GM12878 (cell line): ENCODE results near the gene GJD2. TPM values are rescaled to one million over a fixed set of nuclear protein-coding genes. Genes with fewer than 3 reads are reported as not detected.

Source experiments
- ATAC-seq: fragments of 200-7000 bp; cut with Tn5 transposase; 3 replicates; pipeline ENCODE4 v1.9.1; 2020; ENCODE audit warnings: mild to moderate bottlenecking, moderate library complexity
- BruUV-seq: library from RNA; stranded (reverse); fragments of 400-500 nt; replicated peaks from 2 replicates; lab custom pipeline; 2021; lab: Mats Ljungman, UMichigan
- CTCF ChIA-PET: fragments of 300-600 bp; sonication (Branson Sonifier 250); formaldehyde crosslinking; extraction: SDS; loops from one replicate; lab custom pipeline; 2021; ENCODE audit warnings: inconsistent platforms; lab: Yijun Ruan, JAX
- POLR2A ChIA-PET: fragments of 350-600 bp; formaldehyde crosslinking; extraction: SDS; loops from one replicate; lab custom pipeline; 2021; ENCODE audit warnings: inconsistent platforms; lab: Charles Lee
- RAD21 ChIA-PET: fragments of 300-600 bp; sonication (Branson Sonifier 250); formaldehyde crosslinking; loops from one replicate; lab custom pipeline; 2023; ENCODE audit warnings: antibody characterized with exemption; ENCODE audit not compliant: unreplicated experiment; lab: Charles Lee
- SMC1A ChIA-PET: fragments of 300-600 bp; sonication (Branson Sonifier 250); formaldehyde crosslinking; loops from one replicate; lab custom pipeline; 2023; ENCODE audit not compliant: unreplicated experiment, uncharacterized antibody; lab: Charles Lee
- DNase-seq: peaks from one replicate; pipeline ENCODE4 v3.0.0-alpha.2; 2011; ENCODE audit warnings: low read depth, low spot score
- FAIRE-seq: peaks from 3 replicates; lab custom pipeline; 2011; peaks lifted over from hg19 to GRCh38; lab: Jason Lieb, UNC
- H2AFZ ChIP-seq: 2 replicates; pipeline ENCODE4 v1.6.0; 2011; ENCODE audit warnings: low read depth, low read length, control low read depth; ENCODE audit not compliant: control insufficient read depth
- H3K27ac ChIP-seq: 2 replicates; pipeline ENCODE4 v1.5.1; 2011; ENCODE audit warnings: control low read depth; ENCODE audit not compliant: control insufficient read depth, insufficient read depth
- H3K27me3 ChIP-seq, 2 experiments: replicated peaks in 1 of 2; 2 replicates each; pipeline versions ENCODE4 v1.6.0 to v1.6.1; 2011; ENCODE audit warnings: low read length in 1 of 2; ENCODE audit not compliant: control insufficient read depth in 2 of 2, insufficient read depth in 2 of 2
- H3K36me3 ChIP-seq, 2 experiments: 2 replicates each; pipeline ENCODE4 v1.5.1; 2011; ENCODE audit warnings: low read length in 1 of 2; ENCODE audit not compliant: control insufficient read depth in 2 of 2, insufficient read depth in 2 of 2
- H3K4me1 ChIP-seq: 2 replicates; pipeline ENCODE4 v1.6.1; 2011; ENCODE audit warnings: mild to moderate bottlenecking, low read length, moderate library complexity, mixed read lengths; ENCODE audit not compliant: control insufficient read depth, insufficient read depth
- H3K4me2 ChIP-seq: 2 replicates; pipeline ENCODE4 v1.6.0; 2011; ENCODE audit warnings: control low read depth; ENCODE audit not compliant: control insufficient read depth, insufficient read depth
- H3K4me3 ChIP-seq: fragments of 200-600 bp; sonication (generic); 2 replicates; pipeline ENCODE4 v1.5.1; 2016
- H3K79me2 ChIP-seq: 2 replicates; pipeline ENCODE4 v1.6.0; 2011; ENCODE audit warnings: low read length; ENCODE audit not compliant: control insufficient read depth, insufficient read depth
- H3K9ac ChIP-seq: 2 replicates; pipeline ENCODE4 v1.8.0; 2011; ENCODE audit warnings: low read length, control low read depth, mixed read lengths; ENCODE audit not compliant: control insufficient read depth, insufficient read depth
- H3K9me3 ChIP-seq: replicated peaks from 3 replicates; pipeline ENCODE4 v1.5.1; 2011; ENCODE audit warnings: mild to moderate bottlenecking, low read length; ENCODE audit not compliant: control insufficient read depth, insufficient read depth
- H4K20me1 ChIP-seq: 2 replicates; pipeline ENCODE4 v1.6.0; 2011; ENCODE audit not compliant: control insufficient read depth, insufficient read depth
- ESRRA ChIP-seq: IDR thresholded peaks from 2 replicates; pipeline ENCODE4 v1.6.1; 2012; ENCODE audit warnings: mild to moderate bottlenecking, low read length, improper control_type of control experiment
- WGBS: methylation state at CpG from one replicate; pipeline ENCODE4 v1.1.6; 2016; ENCODE audit warnings: low lambda C conversion rate; ENCODE audit not compliant: insufficient replicate concordance, insufficient coverage; ENCODE audit errors: missing lambda C conversion rate; 5-methylcytosine and 5-hydroxymethylcytosine counted together
- in situ Hi-C: fragments of 300-500 bp; cut with MboI; formaldehyde crosslinking; loops from 9 replicates; pipeline ENCODE4 v1.14.3; 2018; ENCODE audit warnings: mixed read lengths
- intact Hi-C: fragments of 100-400 bp; cut with micrococcal nuclease; formaldehyde crosslinking; loops from one replicate; pipeline ENCODE4 v1.14.2; 2022; ENCODE audit not compliant: unreplicated experiment
- polyA plus RNA-seq, 11 experiments: library from polyadenylated mRNA; depleted of rRNA in 4 of 11; unstranded in 6 of 11; stranded (reverse) in 5 of 11; fragments of >200 nt; fragmentation: Nextera tagmentation in 4 of 11; fragmentation: Illumina TruSeq in 1 of 11; extraction: Ambion mirVana in 4 of 11; extraction: Trizol in 1 of 11; gene quantifications; 1 replicate in 1 of 11; 2 replicates in 10 of 11; pipeline versions ENCODE4 v1.2.1 to v1.2.3, GENCODE V29; 2011 to 2016; ENCODE audit warnings: inconsistent platforms in 2 of 11, missing spikeins in 2 of 11, low read depth in 1 of 11
- total RNA-seq, 4 experiments: library from RNA; depleted of rRNA in 3 of 4; stranded (reverse); fragments of >200 nt in 3 of 4; fragmentation: Illumina TruSeq in 1 of 4; extraction: Trizol in 1 of 4; gene quantifications; 2 replicates each; pipeline versions ENCODE4 v1.2.1 to v1.2.3, GENCODE V29; 2013 to 2021

GJD2 gene
- total and polyA plus RNA-seq, 10 of the 15 experiments (the other 5 are each of a cell fraction or from before 2014, with no cell fraction given) = not detected

DNA sequence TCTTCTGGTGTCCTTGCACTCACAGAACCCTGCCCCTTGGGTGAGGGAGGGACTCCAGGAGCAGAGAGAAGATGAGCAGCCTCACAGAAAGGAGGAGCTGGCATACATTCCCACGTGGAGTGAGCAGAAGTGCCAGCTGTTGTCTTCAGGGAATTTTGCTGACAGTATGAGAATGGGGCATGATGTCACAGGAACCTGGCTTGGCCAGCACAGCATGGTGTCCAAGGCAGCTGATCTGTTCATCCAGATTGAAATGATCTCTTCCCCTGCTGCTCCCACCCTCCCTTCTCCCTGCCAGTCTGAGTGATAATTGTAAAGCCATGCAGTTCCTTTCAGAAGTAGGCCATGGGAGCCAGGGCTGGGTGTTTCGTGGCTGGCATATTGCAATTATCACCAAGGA, 53.3 kb downstream of the GJD2 start:
- Histone ChIP-seq H4K20me1 (no peaks in the 10 kb centered on the region), H3K9me3 (no peaks in the 10 kb centered on the region), H3K36me3 (no peaks in the 10 kb centered on the region), H3K27ac (no peak overlapping the region), H3K9ac (no peak overlapping the region), H3K79me2 (no peaks in the 10 kb centered on the region), H2AFZ (no peak overlapping the region), H3K4me1 (no peaks in the 10 kb centered on the region), H3K4me3 (no peak overlapping the region), H3K27me3 (peaks cover 0 to 2% of the 10 kb centered on the region in 2 experiments; a peak in 1 of 4 replicates), H3K4me2 (no peak overlapping the region)
- FAIRE-seq = no peak
- RAD21 ChIA-PET = no interaction called here
- ATAC-seq = no peak
- POLR2A ChIA-PET = no interaction called here
- no peak for DNase-seq
- intact Hi-C loops (no loop called here), in situ Hi-C loops (no loop called here)
- CTCF ChIA-PET = no interaction called here
- SMC1A ChIA-PET = no interaction called here
- no peak for TF ChIP-seq ESRRA
- 4% methylated on average over 2 of the region's 2 CpGs for WGBS
- no TSS peak for BruUV-seq

Other genes starting within 250 kb of the GJD2 start
- 80.1 and 85.8 TPM in 2 replicates for gene GOLGA8B, start 171.3 kb downstream of the GJD2 start, total RNA-seq (2014; rRNA removed)
- 57.1 and 59.6 TPM in 2 replicates for gene GOLGA8B, start 171.3 kb downstream of the GJD2 start, total RNA-seq (2014; rRNA removed; fragmentation: Illumina TruSeq; extraction: Trizol)
- gene GOLGA8B, start 171.3 kb downstream of the GJD2 start, total RNA-seq (2021) = 118 and 147 TPM in 2 replicates
- gene GOLGA8B, start 171.3 kb downstream of the GJD2 start, polyA plus RNA-seq (2011; rRNA removed) = 117 and 164 TPM in 2 replicates
- gene GOLGA8B, start 171.3 kb downstream of the GJD2 start, polyA plus RNA-seq (2014; fragmentation: Illumina TruSeq; extraction: Trizol) = 135 and 144 TPM in 2 replicates
- gene GOLGA8B, start 171.3 kb downstream of the GJD2 start, polyA plus RNA-seq (2014; fragmentation: Nextera tagmentation; extraction: Ambion mirVana) = 10 to 100 TPM; 18.5 to 27.3 TPM
- gene GOLGA8B, start 171.3 kb downstream of the GJD2 start, polyA plus RNA-seq (2014; rRNA removed) = 258 and 302 TPM in 2 replicates
- 10 to 100 TPM; 72.5 to 77.3 TPM for gene GOLGA8B, start 171.3 kb downstream of the GJD2 start, polyA plus RNA-seq (2016; fragmentation: Nextera tagmentation; extraction: Ambion mirVana)
- gene ACTC1, start 40.6 kb upstream of the GJD2 start, total RNA-seq (2014; rRNA removed) = not detected in 2 replicates
- gene ACTC1, start 40.6 kb upstream of the GJD2 start, total RNA-seq (2014; rRNA removed; fragmentation: Illumina TruSeq; extraction: Trizol) = not detected in 2 replicates
- gene ACTC1, start 40.6 kb upstream of the GJD2 start, total RNA-seq (2021) = not detected in 2 replicates
- not detected in 2 replicates for gene ACTC1, start 40.6 kb upstream of the GJD2 start, polyA plus RNA-seq (2011; rRNA removed)
- not detected in 2 replicates for gene ACTC1, start 40.6 kb upstream of the GJD2 start, polyA plus RNA-seq (2014; fragmentation: Illumina TruSeq; extraction: Trizol)
- not detected for gene ACTC1, start 40.6 kb upstream of the GJD2 start, polyA plus RNA-seq (2014; fragmentation: Nextera tagmentation; extraction: Ambion mirVana)
- not detected in 2 replicates for gene ACTC1, start 40.6 kb upstream of the GJD2 start, polyA plus RNA-seq (2014; rRNA removed)
- 1 to 10 TPM in 1 of 2 experiments, not detected in 1; 1.6 TPM for gene ACTC1, start 40.6 kb upstream of the GJD2 start, polyA plus RNA-seq (2016; fragmentation: Nextera tagmentation; extraction: Ambion mirVana)
- 32.1 and 35.5 TPM in 2 replicates for gene AQR, start 214.7 kb upstream of the GJD2 start, total RNA-seq (2014; rRNA removed)
- gene AQR, start 214.7 kb upstream of the GJD2 start, total RNA-seq (2014; rRNA removed; fragmentation: Illumina TruSeq; extraction: Trizol) = 39.0 and 42.7 TPM in 2 replicates
- gene AQR, start 214.7 kb upstream of the GJD2 start, total RNA-seq (2021) = 27.2 and 32.7 TPM in 2 replicates
- gene AQR, start 214.7 kb upstream of the GJD2 start, polyA plus RNA-seq (2011; rRNA removed) = 44.6 and 50.4 TPM in 2 replicates
- gene AQR, start 214.7 kb upstream of the GJD2 start, polyA plus RNA-seq (2014; fragmentation: Illumina TruSeq; extraction: Trizol) = 53.5 and 62.9 TPM in 2 replicates
- gene AQR, start 214.7 kb upstream of the GJD2 start, polyA plus RNA-seq (2014; fragmentation: Nextera tagmentation; extraction: Ambion mirVana) = 10 to 100 TPM; 18.2 TPM
- gene AQR, start 214.7 kb upstream of the GJD2 start, polyA plus RNA-seq (2014; rRNA removed) = 17.2 and 23.5 TPM in 2 replicates
- 10 to 100 TPM; 32.5 to 38.1 TPM for gene AQR, start 214.7 kb upstream of the GJD2 start, polyA plus RNA-seq (2016; fragmentation: Nextera tagmentation; extraction: Ambion mirVana)
- 23.4 and 27.5 TPM in 2 replicates for gene ZNF770, start 233.3 kb upstream of the GJD2 start, total RNA-seq (2014; rRNA removed)
- 24.9 and 26.2 TPM in 2 replicates for gene ZNF770, start 233.3 kb upstream of the GJD2 start, total RNA-seq (2014; rRNA removed; fragmentation: Illumina TruSeq; extraction: Trizol)
- gene ZNF770, start 233.3 kb upstream of the GJD2 start, total RNA-seq (2021) = 32.8 and 34.4 TPM in 2 replicates
- 27.1 and 42.8 TPM in 2 replicates for gene ZNF770, start 233.3 kb upstream of the GJD2 start, polyA plus RNA-seq (2011; rRNA removed)
- 28.1 and 35.1 TPM in 2 replicates for gene ZNF770, start 233.3 kb upstream of the GJD2 start, polyA plus RNA-seq (2014; fragmentation: Illumina TruSeq; extraction: Trizol)
- gene ZNF770, start 233.3 kb upstream of the GJD2 start, polyA plus RNA-seq (2014; fragmentation: Nextera tagmentation; extraction: Ambion mirVana) = 1 to 10 TPM; 1.8 to 5.6 TPM
- 13.4 and 16.3 TPM in 2 replicates for gene ZNF770, start 233.3 kb upstream of the GJD2 start, polyA plus RNA-seq (2014; rRNA removed)
- 100 to 1,000 TPM; 116 to 118 TPM for gene ZNF770, start 233.3 kb upstream of the GJD2 start, polyA plus RNA-seq (2016; fragmentation: Nextera tagmentation; extraction: Ambion mirVana)